UCSD-AML1 (cell line): ENCODE results near the gene IGF1R.
A peak's percentile ranks its signal among the peaks of the same experiment; 100 is the strongest.

Experiments
- DNase-seq: peaks from one replicate; lab custom pipeline; 2025; ENCODE audit not compliant: unreplicated experiment; lab: John Stamatoyannopoulos, UW

The IGF1R gene

DNA sequence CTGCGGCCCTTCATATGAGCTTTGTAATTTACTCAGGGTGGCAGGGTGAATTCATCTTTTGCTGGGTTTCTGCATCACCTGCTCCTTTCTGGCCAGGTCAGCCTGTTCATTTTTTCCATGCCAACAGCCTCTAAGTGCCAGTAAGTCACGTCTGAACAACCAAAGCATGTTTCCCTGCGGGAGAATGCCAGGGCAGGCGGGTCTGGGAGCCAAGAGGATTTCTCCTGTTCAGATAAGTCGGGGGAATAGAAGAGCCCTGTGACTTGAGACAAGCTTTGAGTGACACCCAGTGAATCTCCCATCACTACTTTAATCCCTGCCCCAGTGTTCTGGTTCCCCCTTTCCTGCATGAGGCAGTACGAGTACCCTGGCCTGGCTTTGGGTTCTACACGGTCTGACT lies 206.2 kb downstream of the IGF1R start:
- DNase-seq, result no peak

- DNase-seq, result no peak
Measured at GRCh38 chr15:98855067-98855814, 206.9 kb downstream of the IGF1R start.

- DNase-seq, result no peak
Measured at GRCh38 chr15:98855815-98856531, 207.6 kb downstream of the IGF1R start.

DNA sequence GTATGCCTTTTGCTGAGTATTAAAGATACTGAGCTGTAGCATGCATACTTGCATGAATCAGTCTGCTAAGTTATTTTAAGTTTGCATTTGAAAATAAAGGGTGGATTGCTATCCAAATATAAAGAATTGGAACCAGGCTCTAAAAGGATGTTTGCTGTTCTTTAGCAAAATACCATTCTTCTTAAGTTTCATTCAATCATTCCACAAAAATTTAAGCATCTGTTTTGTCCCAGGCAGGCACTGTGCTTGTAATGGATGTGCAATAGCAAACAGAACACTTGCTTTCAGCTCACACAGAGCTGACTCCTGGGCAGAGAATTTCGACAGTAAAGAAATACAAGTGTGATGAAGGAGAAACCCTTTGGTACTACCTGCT lies 208.2 kb downstream of the IGF1R start:
- DNase-seq, result no peak

- no peak for DNase-seq
Measured at GRCh38 chr15:98858610-98859023, 210.3 kb downstream of the IGF1R start.

GRCh38 chr15:98859149-98859548 lies 210.8 kb downstream of the IGF1R start:
- no peak for DNase-seq

DNA sequence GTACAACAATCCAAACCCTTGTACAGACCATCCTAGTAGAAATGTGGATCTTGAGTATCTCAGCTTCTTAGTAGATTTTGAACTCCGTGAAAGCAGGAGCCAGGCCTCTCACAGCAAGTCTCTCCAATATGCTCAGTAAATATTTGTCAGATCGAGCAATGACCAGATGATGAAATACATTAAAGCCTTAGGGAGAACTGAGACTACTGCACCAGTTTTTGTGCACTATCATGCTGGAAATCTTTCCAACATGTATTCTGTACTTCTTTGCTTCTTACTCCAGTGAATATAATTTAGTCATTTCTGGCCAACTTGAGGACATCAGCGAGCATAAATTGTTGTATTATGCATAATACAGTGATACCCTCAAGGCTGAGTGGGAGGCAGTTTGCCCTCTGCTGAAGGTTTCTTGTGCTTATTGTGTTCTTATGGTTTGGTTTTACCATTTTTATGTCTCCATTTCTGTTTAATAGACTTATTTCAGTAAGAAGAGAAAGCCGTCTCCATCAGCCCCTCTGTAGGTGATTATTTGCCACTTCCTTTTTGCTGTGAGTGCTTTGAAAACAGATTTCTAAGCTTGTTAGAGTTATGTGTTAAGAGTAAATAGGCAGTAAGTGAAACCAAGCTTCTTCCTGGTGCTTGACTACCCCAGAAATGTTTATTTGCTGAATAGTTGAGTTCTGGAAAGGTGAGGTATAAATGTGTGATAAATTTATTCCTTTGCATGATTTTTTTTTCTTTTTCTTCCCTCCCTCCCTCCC lies 212.1 kb downstream of the IGF1R start:
- DNase-seq, result no peak

DNA sequence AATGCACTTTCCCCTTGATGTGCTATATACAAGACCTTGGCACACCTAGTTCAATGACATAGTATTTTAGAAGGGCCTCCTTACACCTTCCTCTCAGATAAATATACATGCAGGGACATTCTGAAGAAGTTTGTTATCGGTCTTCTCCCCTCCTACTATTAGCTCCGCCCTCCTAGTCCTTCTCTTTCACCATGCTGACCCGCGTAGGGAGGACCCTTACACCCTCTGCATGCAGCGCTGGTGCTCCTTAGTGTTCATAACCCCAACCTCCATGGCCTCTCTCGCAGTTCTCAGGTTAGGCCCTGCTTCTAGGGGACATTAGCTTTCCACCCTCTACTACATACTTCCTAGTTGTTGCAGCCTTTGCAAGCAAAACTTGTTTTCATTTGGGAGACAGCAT lies 212.8 kb downstream of the IGF1R start:
- DNase-seq, result no peak

DNA sequence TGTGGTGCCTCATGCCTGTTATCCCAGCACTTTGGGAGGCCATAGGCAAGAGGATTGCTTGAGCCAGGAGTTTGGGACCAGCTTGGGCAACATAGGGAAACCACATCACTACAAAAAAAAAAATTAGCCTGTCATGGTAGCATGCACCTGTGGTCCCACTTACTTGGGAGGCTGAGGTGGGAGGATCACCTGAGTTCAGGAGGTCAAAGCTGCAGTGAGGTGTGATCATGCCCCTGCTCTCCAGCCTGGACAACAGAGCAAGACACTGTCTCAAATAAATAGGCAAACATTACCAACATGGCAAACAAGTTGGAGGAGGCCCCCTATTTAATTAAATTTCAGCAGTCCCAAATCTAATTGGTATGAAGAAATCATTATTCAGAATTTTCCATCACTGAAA lies 215.6 kb downstream of the IGF1R start:
- DNase-seq, result no peak

- peak; percentile 44 for DNase-seq
Measured at GRCh38 chr15:98865397-98866339, 217.3 kb downstream of the IGF1R start.

GRCh38 chr15:98866511-98866910 lies 218.2 kb downstream of the IGF1R start:
- DNase-seq, result no peak

GRCh38 chr15:98868564-98868963 lies 220.2 kb downstream of the IGF1R start:
- DNase-seq, result no peak

DNA sequence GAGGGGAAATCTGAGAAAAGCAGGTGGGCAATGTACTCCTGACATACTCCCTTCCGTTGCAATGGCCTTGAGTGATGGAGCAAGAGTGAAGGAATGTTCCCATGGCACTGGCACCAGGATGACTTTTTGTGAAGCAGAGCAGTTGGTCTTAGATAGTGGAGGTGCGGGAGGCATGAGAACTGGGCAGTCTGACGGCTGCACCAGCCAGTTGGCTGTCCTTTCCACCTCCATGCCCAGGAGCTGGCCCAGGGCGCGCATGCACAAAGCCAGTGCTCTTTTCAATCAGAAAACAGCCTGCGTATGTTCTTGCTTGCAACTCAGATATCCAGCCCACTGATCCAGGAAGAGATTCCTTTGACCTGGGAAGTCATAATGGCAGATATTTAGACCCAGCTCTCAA lies 222.4 kb downstream of the IGF1R start:
- no peak for DNase-seq

DNA sequence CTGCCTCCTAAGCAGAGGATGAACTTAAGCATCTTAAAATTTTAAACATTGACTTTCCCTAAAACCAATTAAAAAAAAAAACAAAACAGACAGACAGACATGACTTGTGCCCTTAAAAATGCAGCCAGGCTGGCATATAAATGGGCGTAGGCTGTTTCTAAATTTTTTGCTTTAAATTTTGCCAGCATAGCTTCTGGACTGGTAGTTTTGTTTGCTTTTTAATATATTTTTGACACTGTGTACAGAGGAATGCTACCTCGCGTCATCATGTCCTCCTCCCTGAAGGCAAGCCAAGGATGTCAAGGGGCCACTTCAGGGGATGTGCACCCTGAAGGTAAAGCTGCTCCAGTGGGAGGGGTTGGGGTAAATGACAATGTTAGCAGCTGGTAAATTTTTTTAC lies 224.4 kb downstream of the IGF1R start:
- DNase-seq, result no peak

DNA sequence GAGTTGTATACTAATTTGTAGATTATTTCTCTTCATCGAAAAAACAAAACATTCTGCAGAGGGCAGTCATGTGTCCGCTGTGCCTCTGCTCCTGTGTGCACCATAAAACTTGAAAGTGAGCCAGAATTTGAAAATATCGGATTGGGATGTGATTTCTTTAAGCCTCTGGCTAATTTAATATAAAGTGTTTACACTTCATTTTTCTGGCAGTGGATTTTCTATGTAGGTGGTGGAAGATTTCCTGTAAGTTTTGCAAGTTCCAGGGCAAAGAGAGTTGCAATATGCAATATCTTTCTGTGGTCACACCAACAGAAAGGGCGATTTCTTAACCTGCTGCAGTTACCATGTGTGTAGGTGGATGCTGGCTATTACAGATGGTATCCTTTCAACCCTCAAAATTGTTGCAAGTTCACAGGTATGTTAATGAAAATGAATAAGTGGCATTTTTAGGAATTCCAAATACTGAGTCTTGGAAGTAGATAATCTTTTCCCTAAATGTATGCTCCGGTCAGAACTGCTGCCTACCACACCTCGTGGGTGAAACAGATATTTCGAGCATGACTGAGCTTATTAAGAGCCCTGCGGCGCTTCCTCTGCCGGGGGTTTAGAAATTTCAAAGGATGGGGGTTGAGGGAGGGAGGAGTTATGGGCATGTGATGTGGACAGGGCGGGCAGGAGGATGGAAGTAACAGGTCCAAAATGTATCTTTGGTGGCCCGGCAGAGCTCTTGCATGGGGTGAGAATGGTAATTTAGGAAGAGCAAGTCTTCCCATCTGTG lies 225.3 kb downstream of the IGF1R start:
- DNase-seq, result no peak

DNA sequence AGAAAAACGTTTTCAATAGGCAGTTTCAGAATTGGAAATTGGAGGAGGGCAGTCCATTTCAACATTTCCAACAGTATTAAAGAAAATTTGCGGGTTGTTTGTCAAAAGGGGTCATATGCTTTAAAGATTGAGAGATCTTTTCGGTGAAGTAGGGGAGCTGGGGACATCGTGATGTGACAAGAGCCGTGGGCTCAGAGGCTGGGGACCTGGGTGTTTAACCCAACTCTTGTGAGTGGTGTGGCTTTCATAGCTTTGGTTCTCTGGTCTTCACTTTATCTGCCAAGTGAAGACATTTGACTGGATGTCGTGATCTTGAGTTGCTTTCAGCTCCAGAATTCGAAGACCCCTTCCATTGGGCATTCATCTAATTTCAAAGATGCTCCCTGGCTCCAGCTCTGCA lies 226.0 kb downstream of the IGF1R start:
- DNase-seq, result no peak

- DNase-seq, result no peak
Measured at GRCh38 chr15:98874773-98875172, 226.4 kb downstream of the IGF1R start.

GRCh38 chr15:98875309-98875708 lies 227.0 kb downstream of the IGF1R start:
- DNase-seq, result no peak

- no peak for DNase-seq
Measured at GRCh38 chr15:98876451-98877369, 228.4 kb downstream of the IGF1R start.
